GM12892 (cell line): ENCODE results near the gene FBXO47. TPM values are rescaled to one million over a fixed set of nuclear protein-coding genes. Genes with fewer than 3 reads are reported as not detected.

Experiments used
- DNase-seq: peaks from one replicate; pipeline ENCODE4 v3.0.0; 2011; ENCODE audit not compliant: insufficient read length
- FAIRE-seq: peaks from 2 replicates; lab custom pipeline; 2011; peaks lifted over from hg19 to GRCh38; lab: Jason Lieb, UNC
- POLR2A ChIP-seq: IDR thresholded peaks from 2 replicates; pipeline ENCODE4 v1.6.1; 2011; ENCODE audit warnings: low read depth, low read length, control low read depth
- POLR2AphosphoS5 ChIP-seq: IDR thresholded peaks from 2 replicates; pipeline ENCODE4 v1.6.1; 2011; ENCODE audit warnings: low read depth, low read length, control low read depth
- TAF1 ChIP-seq: IDR thresholded peaks from 2 replicates; pipeline ENCODE4 v1.6.1; 2011; ENCODE audit warnings: low read depth, mild to moderate bottlenecking, control low read depth, low read length, borderline replicate concordance
- polyA plus RNA-seq: library from polyadenylated mRNA; unstranded; fragments of >200 nt; gene quantifications from one replicate; pipeline ENCODE4 v1.2.1, GENCODE V29; 2012; ENCODE audit warnings: missing spikeins, inconsistent platforms; ENCODE audit not compliant: missing spikeins

Gene FBXO47
- not detected for polyA plus RNA-seq

GRCh38 chr17:38967290-38967738 lies at the start of gene FBXO47:
Gene FBXO47 (minus strand): TSS chr17:38967403. CDS start chr17:38963025, 4,378 bp downstream.
- TF ChIP-seq TAF1 (no peak), POLR2A (no peak), POLR2AphosphoS5 (no peak)
- FAIRE-seq (no peak), DNase-seq (no peak)

GRCh38 chr17:39016193-39017153 lies 49.3 kb upstream of the FBXO47 start:
- FAIRE-seq (no peak), DNase-seq (no peak)
- TF ChIP-seq POLR2A: no peak

- FAIRE-seq (no peak), DNase-seq (no peak)
- TF ChIP-seq TAF1: no peak
- TF ChIP-seq POLR2AphosphoS5: no peak
- no peak for TF ChIP-seq POLR2A
Measured at GRCh38 chr17:39015546-39015935, 48.3 kb upstream of the FBXO47 start.

GRCh38 chr17:39014795-39015545 lies 47.8 kb upstream of the FBXO47 start:
- FAIRE-seq: no peak
- no peak for DNase-seq

GRCh38 chr17:39014044-39014794 lies 47.0 kb upstream of the FBXO47 start:
- DNase-seq (no peak), FAIRE-seq (no peak)
- TF ChIP-seq TAF1 (no peak), POLR2AphosphoS5 (no peak), POLR2A (no peak)

More at GRCh38 chr17:39014795-39015545, 47.8 kb upstream of the FBXO47 start:
- TF ChIP-seq POLR2AphosphoS5 (no peak), POLR2A (no peak), TAF1 (no peak)

GRCh38 chr17:39012725-39013124 lies 45.5 kb upstream of the FBXO47 start:
- DNase-seq (no peak), FAIRE-seq (no peak)
- no peak for TF ChIP-seq POLR2A

- DNase-seq (no peak), FAIRE-seq (no peak)
- TF ChIP-seq TAF1 (no peak), POLR2AphosphoS5 (no peak), POLR2A (no peak)
Measured at GRCh38 chr17:39011907-39012468, 44.8 kb upstream of the FBXO47 start.

- FAIRE-seq (no peak), DNase-seq (no peak)
- TF ChIP-seq POLR2A (no peak), POLR2AphosphoS5 (no peak), TAF1 (no peak)
Measured at GRCh38 chr17:39009581-39010001, 42.4 kb upstream of the FBXO47 start.

GRCh38 chr17:39008633-39009032 lies 41.4 kb upstream of the FBXO47 start:
- FAIRE-seq: no peak
- TF ChIP-seq POLR2AphosphoS5: no peak
- no peak for TF ChIP-seq TAF1
- TF ChIP-seq POLR2A: no peak

GRCh38 chr17:39002991-39003715 lies 36.0 kb upstream of the FBXO47 start:
- FAIRE-seq (no peak), DNase-seq (no peak)
- TF ChIP-seq POLR2A: no peak
- no peak for TF ChIP-seq POLR2AphosphoS5
- no peak for TF ChIP-seq TAF1

More at GRCh38 chr17:39008633-39009032, 41.4 kb upstream of the FBXO47 start:
- DNase-seq: no peak
